HG03457 (cell line): ENCODE data around the gene H6PD.

ENCODE experiments used
- ATAC-seq: cut with Tn5 transposase; IDR thresholded peaks from one replicate; pipeline ENCODE4 v1.9.1; 2021; ENCODE audit warnings: moderate number of reproducible peaks; ENCODE audit not compliant: unreplicated experiment

The H6PD gene

DNA sequence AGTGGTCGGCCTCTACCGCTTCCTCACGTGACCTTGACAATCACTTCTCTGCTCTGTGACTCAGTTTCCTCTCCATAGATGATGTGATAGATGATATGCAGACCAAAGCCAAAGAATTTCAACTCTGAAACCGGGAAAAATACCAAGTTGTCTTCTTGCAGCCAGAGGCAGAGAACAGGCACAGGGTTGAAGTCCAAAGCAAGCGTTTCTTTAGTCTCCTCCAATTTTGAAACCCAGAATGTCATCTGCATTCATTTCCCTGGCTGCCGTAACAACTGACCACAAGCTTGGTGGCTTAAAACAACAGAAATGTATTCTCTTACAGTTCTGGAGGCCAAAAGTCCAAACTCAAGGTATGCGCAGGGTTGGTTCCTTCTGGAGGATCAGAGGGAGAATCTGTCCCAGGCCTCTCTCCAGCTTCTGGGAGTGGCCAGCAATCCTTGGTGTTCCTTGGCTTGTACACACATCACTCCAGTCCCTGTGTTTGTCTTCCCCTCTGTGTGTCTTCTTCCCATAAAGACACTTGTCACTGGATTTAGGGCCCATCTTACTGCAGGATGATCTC lies 30.3 kb upstream of the H6PD start:
- no peak for ATAC-seq

DNA sequence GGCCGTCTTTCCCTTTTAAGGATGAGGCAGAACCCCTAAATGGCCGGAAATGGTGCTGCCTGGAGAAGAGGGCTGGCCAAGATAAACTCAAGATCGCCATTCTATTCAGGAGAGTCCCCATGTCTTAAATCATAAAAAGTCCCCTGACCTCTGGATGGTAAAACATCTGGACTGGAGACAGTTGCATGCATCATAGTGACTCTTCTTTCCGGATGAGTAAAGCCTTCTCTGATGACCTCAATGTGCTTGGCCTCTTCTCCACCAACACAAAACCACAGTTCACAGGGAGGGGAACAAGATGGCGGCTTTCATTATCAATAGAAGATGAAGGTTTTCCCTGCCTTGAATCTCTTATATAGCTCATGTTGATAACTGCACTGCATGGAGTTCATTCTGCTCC lies 27.5 kb upstream of the H6PD start:
- ATAC-seq: no peak

- ATAC-seq: no peak
These were observed 26.9 kb upstream of the H6PD start for GRCh38 chr1:9207715-9208114.

DNA sequence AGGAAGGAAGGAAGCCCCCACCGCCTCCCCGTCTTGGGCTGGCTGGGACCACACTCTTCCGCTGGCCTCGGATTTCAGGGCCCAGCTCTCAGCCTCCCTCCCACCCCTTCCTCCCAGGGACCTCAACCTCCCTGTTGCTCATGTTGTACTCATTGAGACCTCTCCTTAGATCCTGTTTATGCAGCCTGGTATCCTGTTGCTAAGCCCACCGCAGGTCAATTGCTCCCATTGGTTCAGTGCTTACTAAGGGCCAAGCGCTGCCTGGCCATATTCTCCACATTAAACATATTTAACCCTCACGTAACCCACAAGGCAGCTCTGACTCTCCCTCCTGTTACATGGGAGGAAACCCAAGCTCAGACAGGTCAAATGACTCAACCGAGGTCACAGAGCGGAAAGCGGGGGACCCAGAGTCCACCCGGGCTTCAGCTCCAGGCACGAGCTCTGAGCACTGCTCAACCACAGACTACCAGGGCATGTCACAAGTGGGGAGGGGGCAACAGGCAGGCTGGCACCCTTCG lies 23.2 kb upstream of the H6PD start:
- ATAC-seq: no peak

DNA sequence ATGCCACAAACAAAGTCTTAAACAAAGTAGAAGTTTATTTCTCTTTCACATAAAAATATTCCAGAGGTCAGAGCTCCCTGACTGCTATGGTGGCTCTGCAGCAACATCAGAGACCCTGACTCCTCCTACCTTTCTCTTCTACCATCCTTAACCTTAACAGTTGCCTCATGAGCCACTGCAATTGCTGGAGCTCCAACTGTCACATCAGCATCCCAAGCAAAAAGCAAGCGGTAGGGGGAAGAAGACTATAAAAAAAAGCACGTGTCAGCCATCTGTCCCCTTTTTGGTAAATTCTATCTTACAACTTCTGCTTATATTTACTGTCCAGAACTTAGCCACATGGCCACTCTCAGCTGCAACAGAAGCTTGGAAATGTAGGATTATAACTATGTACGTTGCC lies 21.8 kb upstream of the H6PD start:
- no peak for ATAC-seq

DNA sequence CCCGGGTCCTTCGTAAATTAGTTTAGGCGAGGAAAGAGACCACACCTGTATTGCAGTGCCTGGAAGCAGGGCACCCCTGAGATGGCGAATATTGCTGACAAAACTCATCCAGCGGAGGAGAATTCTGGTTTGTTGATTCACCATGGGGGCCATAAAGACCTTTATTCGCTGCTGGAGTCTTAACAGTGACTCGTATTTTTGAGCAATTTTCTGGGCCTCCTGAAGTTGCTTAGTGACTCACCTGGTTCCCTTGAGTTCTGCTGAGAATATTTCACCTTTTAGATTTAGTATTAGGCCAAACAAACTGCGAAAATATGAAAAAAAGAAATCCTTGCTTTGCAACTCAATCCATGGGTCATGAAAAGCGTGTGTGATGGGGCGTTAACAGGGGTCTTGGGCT lies 20.6 kb upstream of the H6PD start:
- no peak for ATAC-seq

DNA sequence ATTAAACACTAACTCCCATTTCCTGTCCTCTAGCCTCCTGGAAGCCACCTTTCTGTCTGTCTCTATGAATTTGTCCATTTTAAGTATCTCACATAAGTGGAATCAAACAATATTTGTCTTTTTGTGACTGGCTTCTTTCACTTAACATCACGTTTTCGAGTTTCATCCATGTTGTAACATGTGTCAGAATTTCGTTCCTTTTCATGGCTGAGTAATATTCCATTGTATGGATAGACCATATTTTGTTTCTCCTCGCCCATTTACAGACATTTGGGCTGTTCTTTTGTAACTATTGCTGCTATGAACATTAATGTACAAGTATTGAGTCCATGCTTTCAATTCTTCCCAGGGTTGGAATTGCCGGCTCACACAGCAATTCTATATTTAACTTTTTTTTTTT lies 15.7 kb upstream of the H6PD start:
- ATAC-seq: no peak

- ATAC-seq: no peak
These were observed 11.5 kb upstream of the H6PD start for GRCh38 chr1:9222846-9223625.

- no peak for ATAC-seq
These were observed 9.7 kb upstream of the H6PD start for GRCh38 chr1:9224664-9225410.

DNA sequence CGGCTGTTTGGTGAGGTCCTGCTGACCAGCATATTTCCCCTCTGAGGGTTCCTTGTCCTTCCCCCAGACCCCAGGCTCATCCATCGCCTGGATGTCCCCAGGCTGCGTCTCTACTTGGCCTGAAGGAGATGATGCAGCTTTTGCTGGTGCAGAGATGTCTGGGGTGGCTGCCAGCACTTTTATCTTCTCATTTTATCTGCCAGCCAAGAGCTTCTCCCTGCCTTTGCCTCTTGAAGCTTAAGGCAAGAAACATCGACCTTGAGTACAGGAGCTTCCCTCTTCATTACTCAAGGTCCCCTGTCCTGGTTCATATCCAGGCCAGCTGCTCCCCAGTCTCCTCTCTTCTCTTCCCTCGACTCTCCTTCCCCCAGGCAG lies 9.2 kb upstream of the H6PD start:
- ATAC-seq: no peak

GRCh38 chr1:9228609-9229008 lies 6.0 kb upstream of the H6PD start:
- ATAC-seq: no peak

- no peak for ATAC-seq
These were observed 5.0 kb upstream of the H6PD start for GRCh38 chr1:9229549-9229948.

DNA sequence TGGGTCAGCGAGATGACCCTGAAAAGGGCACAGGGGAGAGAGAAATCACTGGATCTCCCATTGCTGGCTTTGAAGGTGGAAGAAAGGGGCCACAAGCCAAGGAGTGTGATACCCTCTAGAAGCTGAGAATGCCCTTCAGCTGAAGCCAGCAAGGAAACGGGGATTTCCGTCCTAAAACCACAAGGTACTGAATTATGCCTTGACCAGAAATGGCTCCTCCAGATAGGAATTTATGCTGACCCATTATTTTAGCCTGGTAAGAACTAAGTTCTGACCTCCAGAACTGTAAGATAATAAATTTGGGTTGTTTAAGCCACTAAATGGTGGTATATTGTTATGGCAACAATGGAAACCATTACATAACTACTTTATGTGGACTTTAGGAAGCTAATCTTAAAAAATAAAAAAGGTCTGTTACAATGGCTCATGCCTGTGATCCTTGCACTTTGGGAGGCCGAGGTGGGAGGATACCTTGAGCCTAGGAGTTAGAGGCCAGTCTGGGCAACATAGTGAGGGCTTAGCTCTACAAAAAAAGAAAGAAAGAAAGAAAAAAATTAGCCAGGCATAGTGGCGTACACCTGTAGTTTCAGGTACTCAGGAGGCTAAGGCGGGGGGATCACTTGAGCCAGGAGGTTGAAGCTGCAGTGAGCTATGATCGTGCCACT lies 3.6 kb upstream of the H6PD start:
- no peak for ATAC-seq

DNA sequence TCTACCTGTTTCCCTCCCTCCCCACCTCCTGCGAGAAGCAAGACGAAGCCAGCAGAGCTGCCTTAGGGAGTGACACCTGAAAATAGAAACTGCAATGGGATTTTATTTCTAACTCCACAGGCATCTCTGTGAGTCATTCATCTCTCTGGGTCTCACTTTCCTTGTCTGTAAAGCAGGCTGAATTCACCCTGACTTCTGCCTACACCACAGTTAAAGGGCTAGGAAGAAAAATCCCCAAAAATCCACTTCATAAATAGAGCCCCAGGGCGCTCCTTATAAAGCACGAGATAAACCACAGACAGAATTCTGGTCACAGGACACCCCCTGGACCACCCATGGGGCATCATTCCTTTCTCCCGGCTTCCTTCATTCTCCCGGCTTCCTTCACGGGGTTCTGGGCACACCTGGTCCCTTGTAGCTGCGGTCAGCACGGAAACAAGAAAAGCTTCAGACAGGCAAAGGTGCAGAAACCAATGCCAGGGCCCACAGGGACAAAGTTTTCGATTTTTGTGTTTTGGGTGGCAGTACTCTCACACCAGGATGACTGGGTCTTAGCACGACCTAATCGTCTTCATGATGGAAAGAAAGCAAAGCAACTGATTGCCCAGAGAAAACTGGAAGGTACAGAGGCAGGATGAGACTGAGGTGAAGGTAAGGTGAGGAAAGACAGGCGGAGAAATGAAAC lies 2.8 kb upstream of the H6PD start:
- no peak for ATAC-seq

DNA sequence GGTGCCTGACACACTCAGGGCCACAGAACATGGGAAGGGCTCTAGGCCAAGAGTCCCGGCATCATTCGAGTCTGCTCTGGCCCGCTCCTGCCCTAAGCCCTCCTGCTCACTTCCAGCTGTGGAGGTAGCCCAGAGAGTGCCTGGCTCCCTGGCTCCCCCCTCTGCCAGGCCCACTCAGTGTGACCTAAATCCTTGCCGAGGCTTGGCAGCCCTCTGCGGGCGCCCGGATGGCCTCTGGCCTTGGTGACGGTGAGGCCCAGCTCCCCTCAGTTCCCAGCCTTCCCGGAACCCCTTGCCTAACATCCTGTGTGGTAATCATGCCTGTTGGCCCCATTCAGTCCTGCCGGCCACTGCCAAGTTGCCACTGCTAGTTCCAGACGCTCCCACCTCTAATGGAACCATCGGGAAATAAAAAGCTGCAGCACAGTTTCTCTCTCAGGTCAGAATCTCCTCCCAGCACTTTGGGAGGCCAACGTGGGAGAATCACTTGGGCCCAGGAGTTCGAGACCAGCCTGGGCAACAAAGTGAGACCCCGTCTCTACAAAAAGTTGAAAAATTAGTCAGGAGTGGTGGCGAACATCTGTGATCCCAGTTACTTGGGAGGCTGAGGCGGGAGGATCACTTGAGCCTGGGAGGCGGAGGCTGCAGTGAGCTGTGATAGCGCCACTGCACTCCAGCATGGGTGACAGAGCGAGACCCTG lies 1.2 kb upstream of the H6PD start:
- no peak for ATAC-seq

DNA sequence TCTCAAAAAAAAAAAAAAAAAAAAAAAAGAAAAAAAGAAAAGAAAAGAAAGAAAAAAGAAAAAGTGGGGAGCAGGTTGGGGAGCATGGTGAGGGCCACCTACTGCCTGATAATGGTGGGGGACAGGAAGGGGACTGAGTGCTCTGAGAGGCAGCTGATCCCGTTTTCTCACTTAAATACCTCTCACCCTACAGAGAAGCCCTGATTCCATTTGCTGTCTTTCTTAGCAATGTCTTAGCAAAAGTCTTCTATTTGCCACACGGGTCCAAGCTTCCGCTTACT lies 692 bp upstream of the H6PD start:
- no peak for ATAC-seq

DNA sequence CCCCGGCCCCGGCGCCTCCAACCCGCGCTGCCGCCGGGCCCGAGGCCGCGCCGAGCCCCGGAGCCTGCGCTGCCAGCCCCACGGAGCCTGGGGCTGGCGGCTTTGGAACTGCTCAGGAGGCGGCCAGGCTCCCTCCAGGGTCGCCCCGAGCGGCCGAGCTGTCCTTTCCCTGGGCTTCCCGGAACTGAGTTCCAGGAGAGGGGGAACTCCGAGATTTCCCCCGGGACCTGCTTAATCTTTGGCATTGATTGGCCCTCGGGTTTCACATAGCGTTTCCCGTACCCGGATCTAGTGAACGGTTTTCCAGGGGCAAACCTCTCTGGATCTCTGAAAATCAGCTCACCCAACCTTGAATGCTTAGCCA lies 504 bp downstream of the H6PD start:
- ATAC-seq: no peak

DNA sequence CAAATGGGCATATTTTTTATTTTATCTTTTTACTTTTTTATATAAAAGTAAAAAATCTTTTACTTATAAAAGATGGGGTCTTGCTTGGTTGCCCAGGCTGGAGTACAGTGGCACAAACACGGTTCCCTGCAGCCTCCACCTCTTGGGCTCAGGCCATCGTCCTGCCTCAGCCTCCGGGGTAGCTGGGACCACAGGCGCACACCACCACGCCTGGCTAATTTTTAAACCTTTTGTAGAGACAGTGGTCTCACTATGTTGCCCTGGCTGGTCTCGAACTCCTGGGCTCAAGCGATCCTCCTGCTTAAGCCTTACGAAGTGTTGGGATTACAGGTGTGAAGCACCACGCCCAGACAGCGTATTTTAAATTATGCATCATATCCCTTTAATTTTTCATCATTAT lies 986 bp downstream of the H6PD start:
- ATAC-seq: no peak

- ATAC-seq: no peak
These were observed 3.6 kb downstream of the H6PD start for GRCh38 chr1:9238134-9238533.

- no peak for ATAC-seq
These were observed 4.0 kb downstream of the H6PD start for GRCh38 chr1:9238550-9238949.
